ENCODE measurements around the gene BCL2A1. TPM values are rescaled to one million over a fixed set of nuclear protein-coding genes. Genes with fewer than 3 reads are reported as not detected.
"Not testable (repeated sequence)": the region's sequence is repeated elsewhere in the genome, so short reads cannot be mapped to it uniquely, and the experiment has no call there.

BCL2A1 gene
- total RNA-seq, 2 donors from 2014 or later, result not detected

DNA sequence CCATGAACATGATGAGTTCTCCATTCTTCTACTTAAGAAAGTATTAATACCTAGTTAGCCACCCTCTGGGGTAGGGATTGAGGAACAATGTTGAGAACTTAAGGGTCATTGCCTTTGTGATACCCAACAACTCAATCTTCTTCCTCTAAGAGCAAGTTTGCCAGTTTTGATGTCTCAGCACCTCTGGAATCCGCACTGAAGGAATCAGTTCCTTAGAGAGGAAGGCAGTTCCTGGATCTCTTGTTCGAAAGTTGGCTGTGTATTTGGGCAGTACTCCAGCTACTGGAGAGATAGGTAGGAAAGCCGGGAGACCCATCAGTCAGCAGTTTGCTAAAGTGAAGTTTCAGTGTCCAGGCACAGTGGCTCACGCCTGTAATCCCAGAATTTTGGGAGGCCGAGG is 38.5 kb downstream of the BCL2A1 start:
- TF ChIP-seq CTCF (conservative IDR thresholded peaks at IDR 0.05), result no peak

GRCh38 chr15:79930516-79930915 is 40.5 kb downstream of the BCL2A1 start:
- Mint-ChIP-seq H3K36me3 (ENCODE audit: low read depth) (peaks cover 6% of the 10 kb centered on the region), H3K27ac (no peak overlapping the region), H3K4me3 (no peak overlapping the region), H3K9me3 (peaks cover 13% of the 10 kb centered on the region), H3K27me3 (ENCODE audit: insufficient read depth) (peaks cover 10% of the 10 kb centered on the region), H3K4me1 (peaks cover 19% of the 10 kb centered on the region)
- H3K27ac ChIP-seq (ENCODE audit: low read depth, low read length), result no peak overlapping the region
- no peak for DNase-seq
- no peak overlapping the region for H3K9ac ChIP-seq (ENCODE audit: extremely low read depth, low read length, poor library complexity, severe bottlenecking)
- no peaks in the 10 kb centered on the region for H3K4me1 ChIP-seq (ENCODE audit: control insufficient read depth, insufficient read depth, low read length)
- H3K9me3 ChIP-seq (ENCODE audit: control insufficient read depth, low read length), result peaks cover 3% of the 10 kb centered on the region
- no peaks in the 10 kb centered on the region for H3K36me3 ChIP-seq (ENCODE audit: control insufficient read depth, insufficient read depth, low read length)
- WGBS, 2 experiments (ENCODE audit: insufficient coverage in 1 of 2, insufficient read length in 1 of 2), result 92% methylated on average over 5 of the region's 5 CpGs; no CpG with 5 or more reads in 1 of the 2 experiments
- TF ChIP-seq CTCF (conservative IDR thresholded peaks at IDR 0.05), result no peak
- no peaks in the 10 kb centered on the region for H3K27me3 ChIP-seq (ENCODE audit: control insufficient read depth, insufficient read depth, low read length, poor library complexity, severe bottlenecking)
- H3K4me3 ChIP-seq (ENCODE audit: low read length), result no peak overlapping the region

More for the DNA sequence above, 38.5 kb downstream of the BCL2A1 start:
- Histone ChIP-seq H3K36me3 (ENCODE audit: control insufficient read depth, insufficient read depth, low read length) (no peaks in the 10 kb centered on the region), H3K4me3 (ENCODE audit: low read length) (no peak overlapping the region), H3K27ac (ENCODE audit: low read depth, low read length) (no peak overlapping the region), H3K4me1 (ENCODE audit: control insufficient read depth, insufficient read depth, low read length) (peaks cover 5% of the 10 kb centered on the region), H3K9ac (ENCODE audit: extremely low read depth, low read length, poor library complexity, severe bottlenecking) (no peak overlapping the region), H3K9me3 (ENCODE audit: control insufficient read depth, low read length) (peaks cover 5% of the 10 kb centered on the region), H3K27me3 (ENCODE audit: control insufficient read depth, insufficient read depth, low read length, poor library complexity, severe bottlenecking) (no peaks in the 10 kb centered on the region)
- no peak overlapping the region for H3K27ac Mint-ChIP-seq
- peaks cover 10% of the 10 kb centered on the region for H3K27me3 Mint-ChIP-seq (ENCODE audit: insufficient read depth)
- peaks cover 6% of the 10 kb centered on the region for H3K9me3 Mint-ChIP-seq
- no peaks in the 10 kb centered on the region for H3K36me3 Mint-ChIP-seq (ENCODE audit: low read depth)
- peaks cover 26% of the 10 kb centered on the region for H3K4me1 Mint-ChIP-seq
- no peak overlapping the region for H3K4me3 Mint-ChIP-seq
- WGBS, 2 experiments (ENCODE audit: insufficient coverage in 1 of 2, insufficient read length in 1 of 2), result 90 to 93% methylated on average over 5 of the region's 5 CpGs
- DNase-seq, result no peak

- Mint-ChIP-seq H3K36me3 (ENCODE audit: low read depth) (peaks cover 10% of the 10 kb centered on the region), H3K4me3 (no peak overlapping the region), H3K9me3 (peaks cover 21% of the 10 kb centered on the region), H3K4me1 (peaks cover 14% of the 10 kb centered on the region), H3K27me3 (ENCODE audit: insufficient read depth) (peaks cover 10% of the 10 kb centered on the region), H3K27ac (no peak overlapping the region)
- 80 to 86% methylated on average over 1 to 2 of the region's 2 CpGs for WGBS, 2 experiments (ENCODE audit: insufficient coverage in 1 of 2, insufficient read length in 1 of 2)
- H3K27ac ChIP-seq (ENCODE audit: low read depth, low read length), result no peak overlapping the region
- no peak overlapping the region for H3K4me3 ChIP-seq (ENCODE audit: low read length)
- H3K4me1 ChIP-seq (ENCODE audit: control insufficient read depth, insufficient read depth, low read length), result no peaks in the 10 kb centered on the region
- TF ChIP-seq CTCF (conservative IDR thresholded peaks at IDR 0.05), result no peak
- H3K9ac ChIP-seq (ENCODE audit: extremely low read depth, low read length, poor library complexity, severe bottlenecking), result no peak overlapping the region
- H3K27me3 ChIP-seq (ENCODE audit: control insufficient read depth, insufficient read depth, low read length, poor library complexity, severe bottlenecking), result no peaks in the 10 kb centered on the region
- H3K9me3 ChIP-seq (ENCODE audit: control insufficient read depth, low read length), result peaks cover 13% of the 10 kb centered on the region
- DNase-seq, result no peak
- H3K36me3 ChIP-seq (ENCODE audit: control insufficient read depth, insufficient read depth, low read length), result no peaks in the 10 kb centered on the region
Measured at GRCh38 chr15:79929412-79929811, 41.6 kb downstream of the BCL2A1 start.

- H3K9me3 ChIP-seq (ENCODE audit: control insufficient read depth, low read length), result peaks cover 28% of the 10 kb centered on the region
- not testable (repeated sequence) for H3K27ac Mint-ChIP-seq; H3K27ac ChIP-seq (ENCODE audit: low read depth, low read length); DNase-seq; H3K4me3 ChIP-seq (ENCODE audit: low read length); H3K9ac ChIP-seq (ENCODE audit: extremely low read depth, low read length, poor library complexity, severe bottlenecking); H3K27me3 ChIP-seq (ENCODE audit: control insufficient read depth, insufficient read depth, low read length, poor library complexity, severe bottlenecking); H3K27me3 Mint-ChIP-seq (ENCODE audit: insufficient read depth); H3K4me1 Mint-ChIP-seq; H3K4me3 Mint-ChIP-seq; H3K4me1 ChIP-seq (ENCODE audit: control insufficient read depth, insufficient read depth, low read length)
- H3K36me3 Mint-ChIP-seq (ENCODE audit: low read depth), result peaks cover 30% of the 10 kb centered on the region
- peaks cover 11% of the 10 kb centered on the region for H3K36me3 ChIP-seq (ENCODE audit: control insufficient read depth, insufficient read depth, low read length)
- peaks cover 44% of the 10 kb centered on the region for H3K9me3 Mint-ChIP-seq
- 95 to 97% methylated on average over 16 to 36 of the region's 36 CpGs for WGBS, 2 experiments (ENCODE audit: insufficient coverage in 1 of 2, insufficient read length in 1 of 2)
Measured at GRCh38 chr15:79926116-79926515, 44.9 kb downstream of the BCL2A1 start.

All from endodermal cell (in vitro differentiated cells).